LHCN-M2 (cell line): ENCODE data around the gene TMEM245. TPM values are rescaled to one million over a fixed set of nuclear protein-coding genes. Genes with fewer than 3 reads are reported as not detected.

Source experiments
- DNase-seq: peaks from one replicate; pipeline ENCODE4 v3.0.0-alpha.2; 2012; ENCODE audit warnings: low read depth
- total RNA-seq: library from RNA; depleted of rRNA; stranded (reverse); fragments of >200 nt; gene quantifications from 2 replicates; pipeline ENCODE4 v1.2.3, GENCODE V29; 2014

Gene TMEM245
- total RNA-seq, 1 experiment from 2014 or later: 53.4 TPM

GRCh38 chr9:109101810-109102209 is 17.9 kb downstream of the TMEM245 start:
- DNase-seq: peak; percentile 76

GRCh38 chr9:109101202-109101595 is 18.5 kb downstream of the TMEM245 start:
- DNase-seq: no peak

- no peak for DNase-seq
These were observed 19.1 kb downstream of the TMEM245 start for GRCh38 chr9:109100543-109101201.

GRCh38 chr9:109098960-109099308 is 20.8 kb downstream of the TMEM245 start:
- DNase-seq: no peak

GRCh38 chr9:109098171-109098959 is 21.4 kb downstream of the TMEM245 start:
- peak; percentile 95 for DNase-seq

GRCh38 chr9:109097146-109097545 is 22.6 kb downstream of the TMEM245 start:
- DNase-seq: no peak

GRCh38 chr9:109095321-109095720 is 24.4 kb downstream of the TMEM245 start:
- DNase-seq: no peak

GRCh38 chr9:109094268-109094667 is 25.5 kb downstream of the TMEM245 start:
- DNase-seq: no peak

GRCh38 chr9:109092587-109092986 is 27.2 kb downstream of the TMEM245 start:
- DNase-seq: no peak

GRCh38 chr9:109092051-109092580 is 27.6 kb downstream of the TMEM245 start:
- DNase-seq: no peak

GRCh38 chr9:109088221-109088620 is 31.5 kb downstream of the TMEM245 start:
- DNase-seq: peak; percentile 8

- DNase-seq: no peak
These were observed 32.0 kb downstream of the TMEM245 start for GRCh38 chr9:109087795-109088194.

GRCh38 chr9:109086221-109086620 is 33.5 kb downstream of the TMEM245 start:
- DNase-seq: peak; percentile 30

- DNase-seq: no peak
These were observed 34.2 kb downstream of the TMEM245 start for GRCh38 chr9:109085510-109085909.

GRCh38 chr9:109083813-109084405 is 35.8 kb downstream of the TMEM245 start:
- no peak for DNase-seq

GRCh38 chr9:109083141-109083540 is 36.6 kb downstream of the TMEM245 start:
- DNase-seq: no peak

- no peak for DNase-seq
These were observed 37.6 kb downstream of the TMEM245 start for GRCh38 chr9:109082091-109082620.

GRCh38 chr9:109074236-109074889 is 45.4 kb downstream of the TMEM245 start:
- no peak for DNase-seq

GRCh38 chr9:109072821-109073435 is 46.8 kb downstream of the TMEM245 start:
- DNase-seq: no peak

GRCh38 chr9:109072133-109072692 is 47.5 kb downstream of the TMEM245 start:
- DNase-seq: no peak

- no peak for DNase-seq
These were observed 51.0 kb downstream of the TMEM245 start for GRCh38 chr9:109068764-109069163.
